GM10266 (cell line): ENCODE data around the gene MED8.

ENCODE experiments used
- DNase-seq: peaks from one replicate; pipeline ENCODE4 v3.0.0; 2012; ENCODE audit errors: extremely low spot score
- CTCF ChIP-seq: IDR thresholded peaks from 2 replicates; pipeline ENCODE4 v1.5.1; 2012; ENCODE audit warnings: mild to moderate bottlenecking, low read depth; ENCODE audit not compliant: control insufficient read depth, insufficient read depth; ENCODE audit errors: missing control alignments

MED8 gene

DNA sequence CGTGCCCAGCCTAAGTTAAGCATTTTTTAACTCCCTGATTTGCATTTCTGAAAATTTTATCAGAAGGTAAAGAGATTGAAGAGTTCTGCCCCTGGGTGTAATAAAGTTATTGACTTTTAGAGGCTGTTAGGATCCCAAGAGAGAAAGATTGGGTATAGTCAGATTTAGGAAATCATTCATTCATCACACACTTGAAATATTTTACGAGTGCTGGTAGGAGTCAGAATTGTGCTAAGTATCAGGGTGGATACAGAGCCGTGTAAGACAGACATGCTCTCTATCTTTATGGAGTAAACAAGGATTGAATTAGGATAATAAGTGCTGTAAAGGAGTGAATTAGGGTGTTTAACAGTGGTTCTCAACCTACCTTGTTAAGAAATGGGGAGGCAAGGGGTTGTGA is 3.1 kb upstream of the MED8 start:
- DNase-seq = no peak
- TF ChIP-seq CTCF = no peak

- TF ChIP-seq CTCF = no peak
- no peak for DNase-seq
Observed at GRCh38 chr1:43388613-43389012, 987 bp downstream of the MED8 start.

- no peak for DNase-seq
- TF ChIP-seq CTCF = no peak
Observed at GRCh38 chr1:43387976-43388599, 1.5 kb downstream of the MED8 start.

DNA sequence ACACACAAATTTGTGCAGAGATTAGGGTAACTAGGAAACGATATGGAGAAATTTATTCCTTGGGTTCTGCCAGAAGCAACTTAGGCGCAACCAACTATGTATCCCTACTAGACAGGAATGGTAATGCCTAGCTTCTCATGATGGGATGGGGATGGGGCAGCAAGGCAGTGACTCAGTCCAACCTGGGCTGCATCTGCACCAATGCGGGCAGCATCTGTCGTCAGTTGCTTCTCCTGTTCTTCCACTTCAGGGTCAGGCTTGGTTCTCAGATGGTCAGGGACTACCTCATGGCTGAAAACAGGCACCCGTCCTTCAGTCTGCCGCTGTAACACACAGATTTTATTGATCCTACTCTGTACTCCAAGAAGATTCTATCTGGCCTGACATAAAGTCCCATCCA is 2.9 kb downstream of the MED8 start:
- TF ChIP-seq CTCF = no peak
- DNase-seq = no peak

- DNase-seq = no peak
Observed at GRCh38 chr1:43383449-43383848, 6.2 kb downstream of the MED8 start.

DNA sequence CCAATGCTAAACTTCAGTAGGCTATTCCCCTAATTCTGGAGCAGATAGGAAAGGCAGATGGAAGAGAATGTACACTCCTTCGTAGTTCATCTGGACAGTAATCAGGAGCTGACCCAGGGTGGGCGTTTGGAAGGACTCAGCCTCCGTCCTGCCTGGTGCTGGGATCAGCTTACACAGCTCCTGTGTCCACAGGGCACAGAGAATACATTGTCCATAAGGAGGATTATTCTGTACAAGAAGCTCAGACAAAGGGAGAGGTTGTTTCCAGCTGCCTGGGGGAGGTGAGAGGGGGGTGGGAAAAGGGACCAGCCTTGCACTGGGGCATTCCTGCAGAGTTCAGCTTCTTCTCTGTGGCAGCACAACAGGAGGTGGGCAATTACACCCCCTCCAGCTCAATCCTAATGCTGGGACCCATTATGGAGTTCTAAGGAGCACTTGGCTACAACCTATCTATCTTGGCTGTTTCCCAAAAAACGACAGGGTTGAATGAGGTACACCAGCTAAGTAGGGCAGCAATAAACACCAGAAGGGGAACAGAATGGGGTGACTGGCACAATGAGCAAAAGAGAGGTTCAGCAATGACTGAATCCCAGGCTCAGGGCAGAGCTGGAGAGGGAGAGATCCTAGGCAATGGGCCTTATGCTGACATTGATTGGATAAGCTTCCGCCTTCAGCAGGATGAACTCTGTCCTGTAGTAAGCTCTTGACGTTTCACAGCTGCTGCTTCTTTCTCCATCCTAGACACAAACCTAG is 7.4 kb downstream of the MED8 start:
- no peak for DNase-seq
- TF ChIP-seq CTCF = no peak

More at GRCh38 chr1:43383449-43383848, 6.2 kb downstream of the MED8 start:
- no peak for TF ChIP-seq CTCF

- TF ChIP-seq CTCF = no peak
Observed at GRCh38 chr1:43381612-43382011, 8.0 kb downstream of the MED8 start.

More at GRCh38 chr1:43381612-43382011, 8.0 kb downstream of the MED8 start:
- DNase-seq = no peak
